ENCODE results near the gene MACROD2. TPM values are rescaled to one million over a fixed set of nuclear protein-coding genes. Genes with fewer than 3 reads are reported as not detected.

Gene MACROD2
- total and polyA plus RNA-seq, 4 donors: 13.0 to 67.1 (median 20.7) TPM

GRCh38 chr20:15059438-15059837 is 1064.1 kb downstream of the MACROD2 start:
- ATAC-seq (ENCODE audit: insufficient read depth, low FRiP score) (no peak), DNase-seq (no peak)
- H3K4me3 ChIP-seq: no peak overlapping the region
- peaks cover 0 to 4% (median 0%) of the 10 kb centered on the region in 4 donors for H3K9me3 ChIP-seq (ENCODE audit: control insufficient read depth in 4 of 4, insufficient read depth in 3 of 4, low read length in 3 of 4)
- H3K9ac ChIP-seq (ENCODE audit: insufficient read depth in 1 of 2, low read length in 2 of 2): no peak overlapping the region
- TF ChIP-seq, protein P1, sequence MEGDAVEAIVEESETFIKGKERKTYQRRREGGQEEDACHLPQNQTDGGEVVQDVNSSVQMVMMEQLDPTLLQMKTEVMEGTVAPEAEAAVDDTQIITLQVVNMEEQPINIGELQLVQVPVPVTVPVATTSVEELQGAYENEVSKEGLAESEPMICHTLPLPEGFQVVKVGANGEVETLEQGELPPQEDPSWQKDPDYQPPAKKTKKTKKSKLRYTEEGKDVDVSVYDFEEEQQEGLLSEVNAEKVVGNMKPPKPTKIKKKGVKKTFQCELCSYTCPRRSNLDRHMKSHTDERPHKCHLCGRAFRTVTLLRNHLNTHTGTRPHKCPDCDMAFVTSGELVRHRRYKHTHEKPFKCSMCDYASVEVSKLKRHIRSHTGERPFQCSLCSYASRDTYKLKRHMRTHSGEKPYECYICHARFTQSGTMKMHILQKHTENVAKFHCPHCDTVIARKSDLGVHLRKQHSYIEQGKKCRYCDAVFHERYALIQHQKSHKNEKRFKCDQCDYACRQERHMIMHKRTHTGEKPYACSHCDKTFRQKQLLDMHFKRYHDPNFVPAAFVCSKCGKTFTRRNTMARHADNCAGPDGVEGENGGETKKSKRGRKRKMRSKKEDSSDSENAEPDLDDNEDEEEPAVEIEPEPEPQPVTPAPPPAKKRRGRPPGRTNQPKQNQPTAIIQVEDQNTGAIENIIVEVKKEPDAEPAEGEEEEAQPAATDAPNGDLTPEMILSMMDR (IDR thresholded peaks at IDR 0.05; ENCODE audit: control extremely low read depth, extremely low read depth): no peak
- peaks cover 0 to 3% (median 0%) of the 10 kb centered on the region in 5 donors for H3K4me1 ChIP-seq (ENCODE audit: control insufficient read depth in 5 of 5, insufficient read depth in 5 of 5, low read length in 5 of 5)
- H3K36me3 ChIP-seq (ENCODE audit: control insufficient read depth in 4 of 4, insufficient read depth in 4 of 4, low read length in 4 of 4): no peaks in the 10 kb centered on the region
- no peak overlapping the region for H3K27ac ChIP-seq (ENCODE audit: low read depth in 1 of 2, low read length in 1 of 2)
- H3K27me3 ChIP-seq (ENCODE audit: control insufficient read depth in 3 of 3, insufficient read depth in 3 of 3, low read length in 2 of 3): peaks cover 0 to 9% (median 0%) of the 10 kb centered on the region in 3 donors

DNA sequence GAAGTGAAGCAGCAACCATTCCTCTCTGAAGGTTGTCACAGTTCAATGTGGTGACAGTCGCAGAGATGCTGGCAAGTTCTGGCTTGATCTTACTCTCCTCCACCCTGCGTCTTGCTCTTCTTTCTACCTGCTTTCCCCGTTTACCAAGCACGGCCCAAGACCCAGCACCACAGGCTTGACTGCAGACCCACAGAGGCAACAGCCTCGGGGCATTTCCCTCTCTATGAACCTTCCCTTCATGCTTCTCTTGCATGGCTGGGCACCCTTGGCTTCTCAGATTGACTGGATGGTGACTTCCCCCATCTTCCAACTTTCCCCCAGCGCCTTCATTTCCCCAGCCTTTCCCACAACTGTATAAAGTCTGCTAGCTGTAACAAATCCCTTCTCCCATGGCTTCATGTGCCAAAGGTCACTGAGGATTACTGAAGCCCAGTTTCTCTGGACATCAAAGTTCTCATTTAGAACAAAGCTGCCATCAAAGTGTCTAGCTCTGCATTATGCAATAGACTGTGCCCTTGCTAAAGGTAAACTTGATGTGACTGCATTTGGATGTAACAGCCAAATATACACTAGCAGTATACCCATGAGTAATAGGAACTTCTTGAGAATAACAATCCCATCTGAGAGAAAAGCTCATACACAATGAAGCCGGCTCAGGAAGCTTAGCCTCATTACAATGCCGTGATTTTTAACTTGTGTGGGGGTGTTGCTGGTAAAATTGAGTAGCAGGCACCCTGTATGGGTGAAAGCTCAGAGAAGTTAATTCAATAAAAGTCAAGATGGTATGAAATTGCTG is 1065.1 kb downstream of the MACROD2 start:
- DNase-seq (no peak), ATAC-seq (ENCODE audit: insufficient read depth, low FRiP score) (no peak)
- H3K27ac ChIP-seq (ENCODE audit: low read depth in 1 of 2, low read length in 1 of 2): no peak overlapping the region
- TF ChIP-seq, protein P1 (IDR thresholded peaks at IDR 0.05; ENCODE audit: control extremely low read depth, extremely low read depth): no peak
- no peak overlapping the region for H3K4me3 ChIP-seq
- H3K4me1 ChIP-seq (ENCODE audit: control insufficient read depth in 5 of 5, insufficient read depth in 5 of 5, low read length in 5 of 5): peaks cover 0 to 5% (median 0%) of the 10 kb centered on the region in 5 donors
- peaks cover 0 to 4% (median 0%) of the 10 kb centered on the region in 4 donors for H3K9me3 ChIP-seq (ENCODE audit: control insufficient read depth in 4 of 4, insufficient read depth in 3 of 4, low read length in 3 of 4)
- 85 to 86% methylated on average over 8 of the region's 8 CpGs for WGBS, 2 donors
- peaks cover 0 to 14% (median 0%) of the 10 kb centered on the region in 3 donors for H3K27me3 ChIP-seq (ENCODE audit: control insufficient read depth in 3 of 3, insufficient read depth in 3 of 3, low read length in 2 of 3)
- H3K36me3 ChIP-seq (ENCODE audit: control insufficient read depth in 4 of 4, insufficient read depth in 4 of 4, low read length in 4 of 4): no peaks in the 10 kb centered on the region
- H3K9ac ChIP-seq (ENCODE audit: insufficient read depth in 1 of 2, low read length in 2 of 2): no peak overlapping the region

DNA sequence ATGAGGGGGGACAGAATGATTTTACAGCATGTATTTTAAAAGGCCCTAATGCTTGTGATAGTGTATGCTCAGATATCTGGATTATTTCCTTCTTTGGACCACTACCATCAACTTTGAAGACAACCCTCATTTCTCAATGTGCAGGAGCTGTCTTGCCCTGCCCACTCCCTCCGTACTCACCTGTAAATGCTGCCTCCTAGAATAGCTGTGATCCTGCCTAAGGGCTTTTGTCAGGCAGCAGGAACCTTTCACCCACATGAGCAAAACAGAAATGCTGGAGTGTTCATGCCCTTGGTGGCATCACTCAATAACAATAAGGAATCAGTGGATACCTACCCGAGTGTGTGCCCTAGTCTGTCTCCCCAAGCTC is 1065.7 kb downstream of the MACROD2 start:
- no peak overlapping the region for H3K4me3 ChIP-seq
- peaks cover 0 to 5% (median 0%) of the 10 kb centered on the region in 5 donors for H3K4me1 ChIP-seq (ENCODE audit: control insufficient read depth in 5 of 5, insufficient read depth in 5 of 5, low read length in 5 of 5)
- peaks cover 0 to 12% (median 0%) of the 10 kb centered on the region in 3 donors for H3K27me3 ChIP-seq (ENCODE audit: control insufficient read depth in 3 of 3, insufficient read depth in 3 of 3, low read length in 2 of 3)
- DNase-seq: no peak
- H3K36me3 ChIP-seq (ENCODE audit: control insufficient read depth in 4 of 4, insufficient read depth in 4 of 4, low read length in 4 of 4): no peaks in the 10 kb centered on the region
- no peak overlapping the region for H3K27ac ChIP-seq (ENCODE audit: low read depth in 1 of 2, low read length in 1 of 2)
- H3K9me3 ChIP-seq (ENCODE audit: control insufficient read depth in 4 of 4, insufficient read depth in 3 of 4, low read length in 3 of 4): peaks cover 0 to 4% (median 0%) of the 10 kb centered on the region in 4 donors
- no peak overlapping the region for H3K9ac ChIP-seq (ENCODE audit: insufficient read depth in 1 of 2, low read length in 2 of 2)
- TF ChIP-seq, protein P1 (IDR thresholded peaks at IDR 0.05; ENCODE audit: control extremely low read depth, extremely low read depth): no peak
- no peak for ATAC-seq (ENCODE audit: insufficient read depth, low FRiP score)
- 83 to 86% methylated on average over 2 of the region's 2 CpGs for WGBS, 2 donors

Measured in lung (tissue), 12 donors.